Mesendoderm (in vitro differentiated cells): ENCODE data around the gene CREB3L2.

Experiments
- DNase-seq: peaks from one replicate; pipeline ENCODE4 v3.0.0; 2013
- H2AK5ac ChIP-seq: 2 replicates; pipeline ENCODE4 v1.6.1; 2013; ENCODE audit warnings: low read length, inconsistent platforms
- H2BK120ac ChIP-seq: 2 replicates; pipeline ENCODE4 v1.6.1; 2013; ENCODE audit warnings: low read depth, mild to moderate bottlenecking, low read length, moderate library complexity, mixed read lengths
- H2BK15ac ChIP-seq: replicated peaks from 2 replicates; pipeline ENCODE4 v1.6.1; 2013; ENCODE audit warnings: low read depth, mild to moderate bottlenecking, moderate library complexity
- H2BK5ac ChIP-seq: 2 replicates; pipeline ENCODE4 v1.6.1; 2013; ENCODE audit warnings: low read length, inconsistent platforms
- H3K18ac ChIP-seq: 2 replicates; pipeline ENCODE4 v1.6.1; 2013; ENCODE audit warnings: mild to moderate bottlenecking, low read length, mixed read lengths
- H3K23ac ChIP-seq: one replicate; pipeline ENCODE4 v1.6.1; 2013; ENCODE audit warnings: low read length
- H3K27ac ChIP-seq: 2 replicates; pipeline ENCODE4 v1.5.1; 2013; ENCODE audit warnings: low read depth, mild to moderate bottlenecking, inconsistent platforms, low read length, moderate library complexity
- H3K27me3 ChIP-seq: 2 replicates; pipeline ENCODE4 v1.6.1; 2013; ENCODE audit warnings: low read length, control low read depth, mild to moderate bottlenecking, inconsistent platforms; ENCODE audit not compliant: insufficient read depth, poor library complexity
- H3K36me3 ChIP-seq: 2 replicates; pipeline ENCODE4 v1.6.1; 2013; ENCODE audit warnings: low read length, inconsistent platforms; ENCODE audit not compliant: control insufficient read depth, insufficient read depth
- H3K4ac ChIP-seq: one replicate; pipeline ENCODE4 v1.6.1; 2013; ENCODE audit warnings: low read depth, mild to moderate bottlenecking, low read length, moderate library complexity
- H3K4me1 ChIP-seq: 2 replicates; pipeline ENCODE4 v1.6.1; 2013; ENCODE audit warnings: low read depth, low read length, inconsistent platforms; ENCODE audit not compliant: control insufficient read depth
- H3K4me2 ChIP-seq: 2 replicates; pipeline ENCODE4 v1.6.1; 2013; ENCODE audit warnings: low read length
- H3K4me3 ChIP-seq: 2 replicates; pipeline ENCODE4 v1.5.1; 2013; ENCODE audit warnings: mild to moderate bottlenecking, low read length
- H3K56ac ChIP-seq: one replicate; pipeline ENCODE4 v1.6.1; 2013; ENCODE audit warnings: low read length
- H3K79me1 ChIP-seq: 2 replicates; pipeline ENCODE4 v1.6.1; 2013; ENCODE audit warnings: low read length, inconsistent platforms
- H3K79me2 ChIP-seq: 2 replicates; pipeline ENCODE4 v1.6.1; 2013; ENCODE audit warnings: mild to moderate bottlenecking, low read length; ENCODE audit not compliant: control insufficient read depth, insufficient read depth
- H3K9ac ChIP-seq: 2 replicates; pipeline ENCODE4 v1.6.1; 2013; ENCODE audit warnings: low read length, inconsistent platforms
- H4K5ac ChIP-seq: one replicate; pipeline ENCODE4 v1.6.1; 2013; ENCODE audit warnings: low read length
- H4K8ac ChIP-seq: one replicate; pipeline ENCODE4 v1.6.1; 2013; ENCODE audit warnings: low read depth, mild to moderate bottlenecking, control low read depth, low read length, moderate library complexity
- WGBS: extraction: QIAGEN DNeasy Blood & Tissue Kit; methylation state at CpG from one replicate; pipeline ENCODE4 v1.1.7; 2013; ENCODE audit warnings: low lambda C conversion rate, missing lambda C conversion rate; ENCODE audit not compliant: insufficient coverage; ENCODE audit errors: extremely low coverage; 5-methylcytosine and 5-hydroxymethylcytosine counted together

The CREB3L2 gene

GRCh38 chr7:137880432-137880831 lies 121.5 kb downstream of the CREB3L2 start:
- Histone ChIP-seq H3K4me1 (peaks cover 5% of the 10 kb centered on the region), H3K27me3 (no peaks in the 10 kb centered on the region), H3K56ac (no peak overlapping the region), H3K23ac (no peak overlapping the region), H3K18ac (no peak overlapping the region), H4K8ac (no peak overlapping the region), H2BK5ac (no peak overlapping the region), H4K5ac (no peak overlapping the region), H2AK5ac (no peak overlapping the region), H3K9ac (no peak overlapping the region), H3K36me3 (peaks cover 21% of the 10 kb centered on the region), H2BK15ac (no peak overlapping the region), H3K27ac (no peak overlapping the region), H3K79me2 (no peaks in the 10 kb centered on the region), H3K79me1 (no peaks in the 10 kb centered on the region), H2BK120ac (no peak overlapping the region), H3K4ac (no peak overlapping the region), H3K4me3 (no peak overlapping the region), H3K4me2 (no peak overlapping the region)
- no CpG with 5 or more reads among the region's 5 CpGs for WGBS
- DNase-seq: no peak

DNA sequence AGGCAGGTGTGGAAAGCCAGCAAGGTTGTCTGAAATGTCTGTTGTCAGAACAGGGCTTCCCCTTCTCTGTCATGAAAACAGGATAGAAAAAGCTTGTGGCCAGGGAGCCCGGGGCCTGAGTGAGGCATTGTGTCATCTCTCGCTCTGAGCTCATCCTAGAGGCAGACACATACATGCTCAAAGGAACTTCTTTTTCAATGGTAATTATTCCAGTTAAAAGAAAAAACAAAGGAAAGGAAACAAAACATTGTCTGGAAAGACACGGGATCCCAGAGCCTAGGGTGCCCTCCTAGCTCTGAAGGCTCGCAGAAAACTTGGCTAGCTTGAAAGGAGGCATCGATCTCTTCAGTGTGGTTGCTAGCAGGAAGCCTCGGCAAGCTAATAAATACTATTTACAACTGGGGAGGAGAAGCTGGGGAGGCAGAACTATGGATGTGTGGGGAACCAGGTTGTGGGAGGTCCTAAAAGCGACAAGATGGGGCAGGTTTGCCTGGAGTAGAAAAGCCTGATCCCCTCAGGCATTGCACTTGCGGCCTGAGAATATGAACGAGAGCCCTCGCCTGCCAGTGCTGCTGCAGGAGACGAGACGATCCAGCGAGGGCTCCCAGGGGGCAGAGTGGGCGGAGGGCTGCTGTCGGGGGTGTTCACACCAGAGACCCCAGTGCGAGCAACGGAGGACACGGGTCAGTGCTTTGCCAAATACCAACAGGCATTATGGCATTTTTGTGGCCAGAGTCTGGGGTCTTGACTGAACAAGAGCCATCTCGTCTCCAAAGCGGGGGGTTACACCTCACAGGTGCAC lies 122.3 kb downstream of the CREB3L2 start:
- Histone ChIP-seq H3K27ac (peak overlapping the region; percentile 30), H2BK15ac (no peak overlapping the region), H4K5ac (no peak overlapping the region), H3K4me3 (no peak overlapping the region), H3K27me3 (no peaks in the 10 kb centered on the region), H3K23ac (no peak overlapping the region), H3K79me2 (no peaks in the 10 kb centered on the region), H3K4me1 (peaks cover 5% of the 10 kb centered on the region), H3K4ac (no peak overlapping the region), H4K8ac (no peak overlapping the region), H3K9ac (no peak overlapping the region), H2BK5ac (no peak overlapping the region), H3K56ac (peak overlapping the region; percentile 53), H2AK5ac (no peak overlapping the region), H3K18ac (no peak overlapping the region), H2BK120ac (no peak overlapping the region), H3K4me2 (no peak overlapping the region), H3K36me3 (peaks cover 19% of the 10 kb centered on the region), H3K79me1 (no peaks in the 10 kb centered on the region)
- DNase-seq: peak; percentile 41
- WGBS: no CpG with 5 or more reads among the region's 20 CpGs

DNA sequence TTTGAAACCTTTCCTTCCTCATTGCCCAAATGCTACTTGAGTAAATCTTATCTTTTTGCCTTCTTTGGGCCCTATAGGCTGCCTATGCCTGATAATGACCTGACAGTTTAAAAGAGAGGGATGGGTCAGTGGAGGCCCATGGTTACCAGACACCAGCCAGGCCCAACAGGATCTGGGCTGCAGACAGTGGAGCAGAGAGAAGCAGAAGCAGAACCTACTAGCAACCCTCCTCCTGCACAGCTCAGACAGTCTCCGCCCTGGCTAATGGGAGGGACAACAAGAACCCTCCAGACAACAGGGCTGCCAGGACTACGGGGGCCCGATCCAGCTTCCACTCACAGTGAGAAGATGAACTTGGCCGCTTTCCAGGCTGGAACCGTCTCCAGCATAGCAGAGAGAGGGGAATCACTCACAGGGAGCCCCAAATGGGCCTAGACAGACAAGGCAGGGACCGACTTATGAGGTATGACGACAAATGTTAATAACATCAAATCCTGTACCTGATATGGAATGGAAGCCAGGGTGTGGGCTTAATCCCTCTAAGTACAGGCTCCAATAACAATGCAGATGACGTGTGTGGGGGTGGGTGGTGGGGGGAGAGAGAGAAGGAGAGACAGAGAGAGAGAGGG lies 123.4 kb downstream of the CREB3L2 start:
- H3K4me1 ChIP-seq: peaks cover 5% of the 10 kb centered on the region
- H3K4me3 ChIP-seq: no peak overlapping the region

GRCh38 chr7:137877027-137877675 lies 124.7 kb downstream of the CREB3L2 start:
- peaks cover 15% of the 10 kb centered on the region for H3K36me3 ChIP-seq
- no peak overlapping the region for H3K4me3 ChIP-seq
- H3K9ac ChIP-seq: no peak overlapping the region
- H2BK120ac ChIP-seq: no peak overlapping the region
- no peak overlapping the region for H3K56ac ChIP-seq
- H3K4me1 ChIP-seq: peaks cover 5% of the 10 kb centered on the region
- H3K18ac ChIP-seq: no peak overlapping the region
- H3K79me1 ChIP-seq: no peaks in the 10 kb centered on the region
- no peak overlapping the region for H4K8ac ChIP-seq
- no peak for DNase-seq
- H2BK5ac ChIP-seq: no peak overlapping the region
- H3K4ac ChIP-seq: no peak overlapping the region
- no peaks in the 10 kb centered on the region for H3K27me3 ChIP-seq
- no peak overlapping the region for H3K4me2 ChIP-seq
- no CpG with 5 or more reads among the region's 5 CpGs for WGBS
- H3K27ac ChIP-seq: no peak overlapping the region
- H3K23ac ChIP-seq: no peak overlapping the region
- no peaks in the 10 kb centered on the region for H3K79me2 ChIP-seq
- H4K5ac ChIP-seq: no peak overlapping the region
- no peak overlapping the region for H2AK5ac ChIP-seq
- no peak overlapping the region for H2BK15ac ChIP-seq

More for the DNA sequence above, 123.4 kb downstream of the CREB3L2 start:
- Histone ChIP-seq H3K56ac (no peak overlapping the region), H4K5ac (no peak overlapping the region), H2BK5ac (no peak overlapping the region), H3K23ac (no peak overlapping the region), H3K9ac (no peak overlapping the region), H3K18ac (no peak overlapping the region), H3K4ac (no peak overlapping the region), H2BK15ac (no peak overlapping the region), H3K27me3 (no peaks in the 10 kb centered on the region), H3K36me3 (peaks cover 17% of the 10 kb centered on the region), H2BK120ac (no peak overlapping the region), H3K4me2 (no peak overlapping the region), H3K79me2 (no peaks in the 10 kb centered on the region), H4K8ac (no peak overlapping the region), H3K79me1 (no peaks in the 10 kb centered on the region), H2AK5ac (no peak overlapping the region), H3K27ac (peak overlapping the region; percentile 4)
- no CpG with 5 or more reads among the region's 8 CpGs for WGBS
- DNase-seq: peak; percentile 21

GRCh38 chr7:137875746-137876145 lies 126.1 kb downstream of the CREB3L2 start:
- H2BK5ac ChIP-seq: no peak overlapping the region
- no peak overlapping the region for H3K27ac ChIP-seq

More at GRCh38 chr7:137875746-137876145, 126.1 kb downstream of the CREB3L2 start:
- Histone ChIP-seq H3K79me1 (no peaks in the 10 kb centered on the region), H4K8ac (no peak overlapping the region), H3K9ac (no peak overlapping the region), H2AK5ac (no peak overlapping the region), H2BK120ac (no peak overlapping the region), H4K5ac (no peak overlapping the region), H3K79me2 (no peaks in the 10 kb centered on the region), H3K4me2 (no peak overlapping the region), H2BK15ac (no peak overlapping the region), H3K56ac (no peak overlapping the region), H3K4me3 (no peak overlapping the region), H3K36me3 (peaks cover 12% of the 10 kb centered on the region), H3K23ac (no peak overlapping the region), H3K27me3 (no peaks in the 10 kb centered on the region), H3K4ac (no peak overlapping the region), H3K18ac (no peak overlapping the region), H3K4me1 (peaks cover 5% of the 10 kb centered on the region)
- no peak for DNase-seq
- no CpG with 5 or more reads among the region's 4 CpGs for WGBS
